D721Med (cell line): Measurements from ENCODE around the gene SPIRE1.

Experiments used
- DNase-seq: peaks from one replicate; pipeline ENCODE4 v3.0.0; 2011; ENCODE audit warnings: low spot score; ENCODE audit not compliant: insufficient read length
- FAIRE-seq: peaks from 2 replicates; lab custom pipeline; 2011; peaks lifted over from hg19 to GRCh38; lab: Jason Lieb, UNC
- CTCF ChIP-seq: IDR thresholded peaks from 2 replicates; pipeline ENCODE4 v1.5.1; 2012; ENCODE audit warnings: mild to moderate bottlenecking, control low read depth; ENCODE audit not compliant: insufficient read depth; ENCODE audit errors: missing control alignments

SPIRE1 gene

GRCh38 chr18:12443551-12443950 is 214.4 kb downstream of the SPIRE1 start:
- DNase-seq = no peak
- FAIRE-seq = no peak
- TF ChIP-seq CTCF = no peak

- FAIRE-seq (no peak), DNase-seq (no peak)
- TF ChIP-seq CTCF = no peak
Observed at GRCh38 chr18:12442946-12443345, 215.0 kb downstream of the SPIRE1 start.

- DNase-seq = no peak
- no peak for FAIRE-seq
- no peak for TF ChIP-seq CTCF
Observed at GRCh38 chr18:12441475-12442034, 216.4 kb downstream of the SPIRE1 start.

- DNase-seq (no peak), FAIRE-seq (no peak)
- TF ChIP-seq CTCF = no peak
Observed at GRCh38 chr18:12438257-12438656, 219.7 kb downstream of the SPIRE1 start.

- FAIRE-seq = no peak
- no peak for DNase-seq
- TF ChIP-seq CTCF = no peak
Observed at GRCh38 chr18:12435867-12436266, 222.0 kb downstream of the SPIRE1 start.

GRCh38 chr18:12434541-12434929 is 223.4 kb downstream of the SPIRE1 start:
- DNase-seq = no peak
- no peak for FAIRE-seq
- TF ChIP-seq CTCF = no peak

- FAIRE-seq = no peak
- no peak for DNase-seq
- no peak for TF ChIP-seq CTCF
Observed at GRCh38 chr18:12433829-12434540, 223.9 kb downstream of the SPIRE1 start.
